GM21526 (cell line): ENCODE results near the gene PDCD4.
A peak's percentile ranks its signal among the peaks of the same experiment; 100 is the strongest.

Source experiments
- ATAC-seq: cut with Tn5 transposase; IDR thresholded peaks from one replicate; pipeline ENCODE4 v1.9.1; 2021; ENCODE audit warnings: moderate library complexity; ENCODE audit not compliant: unreplicated experiment, low FRiP score

PDCD4 gene

DNA sequence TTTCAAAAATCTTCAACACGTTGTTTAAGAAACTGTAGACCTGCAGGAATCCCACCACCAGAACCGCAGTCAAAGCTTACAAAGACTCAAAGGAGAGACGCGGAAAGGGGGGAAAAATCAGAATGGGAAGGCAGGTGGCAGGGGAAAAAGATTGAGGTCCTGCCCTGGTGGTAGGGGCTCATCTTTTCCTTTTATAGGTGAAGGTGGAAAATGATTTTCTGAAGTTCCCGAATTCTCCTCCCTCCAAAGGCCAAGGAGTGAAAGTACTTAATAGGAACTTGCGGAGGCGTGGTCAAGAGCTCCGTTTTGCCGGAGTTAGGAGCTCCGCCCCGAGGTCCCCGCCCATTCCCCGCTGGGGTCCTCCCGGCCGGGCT, 46.5 kb downstream of the PDCD4 start:
- ATAC-seq: no peak

DNA sequence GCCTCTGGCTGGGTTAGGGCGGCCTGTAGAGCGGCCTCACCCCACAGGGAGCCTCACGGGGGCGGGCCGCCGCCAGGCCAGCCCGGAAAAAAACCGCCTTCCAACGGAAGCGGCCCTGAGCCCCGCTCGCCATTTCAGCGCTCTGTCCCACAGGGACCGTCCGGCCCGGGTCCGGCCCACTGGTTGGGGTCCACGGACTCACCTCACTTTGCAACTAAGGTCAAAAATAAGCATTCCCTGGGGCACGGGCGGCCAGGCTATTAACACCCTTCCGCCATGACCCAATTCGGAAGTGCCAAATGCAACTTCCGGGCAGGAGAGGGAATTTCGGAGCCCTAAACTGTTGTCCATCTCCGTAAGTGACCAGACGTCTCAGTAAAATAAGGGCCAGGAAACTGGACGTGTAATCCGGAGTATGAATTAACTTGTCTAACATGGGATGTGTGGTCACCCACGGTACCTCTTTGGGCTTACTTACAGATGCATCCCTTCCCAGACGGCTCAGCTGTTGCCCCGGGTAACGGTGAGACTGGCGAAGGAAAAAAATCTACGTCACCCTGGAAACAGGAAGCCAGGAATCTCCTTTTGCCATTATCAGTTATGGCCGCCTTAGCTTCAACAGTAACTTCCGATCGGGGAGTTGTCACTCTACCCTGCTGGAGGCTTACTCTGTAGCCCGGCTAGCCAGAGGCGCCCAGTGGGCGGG, 47.1 kb downstream of the PDCD4 start, which contains the start of gene BBIP1:
BBIP1 (minus strand) TSS at position 538 of the 706 bp plus-strand sequence. CDS start 1,023 bp downstream, outside the sequence.
- ATAC-seq: peak; percentile 51

DNA sequence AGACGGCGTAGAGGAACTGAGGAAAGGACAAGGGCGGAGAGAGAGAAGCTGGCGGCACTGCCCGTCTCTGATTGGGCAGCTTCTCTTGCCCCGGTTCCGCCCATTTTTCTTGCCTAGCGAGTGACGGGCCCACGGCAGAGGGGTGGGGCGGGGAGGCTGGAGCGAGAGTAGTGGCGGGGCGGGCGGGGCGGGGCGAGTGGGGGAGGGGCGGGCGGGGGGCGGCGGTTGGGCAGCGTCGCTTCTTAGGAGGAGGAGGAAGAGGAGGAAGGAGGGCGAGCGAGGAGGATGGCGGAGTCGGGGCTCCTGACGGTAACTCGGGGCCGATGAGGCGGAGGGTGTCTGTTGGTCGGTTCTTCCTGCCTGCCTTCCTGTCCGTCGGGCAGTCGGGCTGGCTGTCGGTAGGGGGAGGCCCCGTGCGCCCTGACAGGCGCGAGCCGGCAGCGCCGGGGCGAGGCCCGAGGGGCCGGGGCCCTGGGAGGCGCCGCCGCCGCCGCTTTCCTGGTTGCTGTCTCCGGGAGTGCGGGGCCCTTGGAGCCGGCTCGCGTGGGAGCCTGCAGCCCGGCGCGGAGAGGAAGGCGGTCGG, 47.7 kb downstream of the PDCD4 start, which contains the start of gene SHOC2:
SHOC2 (plus strand) TSS at position 256 of the 583 bp plus-strand sequence. CDS start 44,755 bp downstream, outside the sequence.
- peak; percentile 85 for ATAC-seq

DNA sequence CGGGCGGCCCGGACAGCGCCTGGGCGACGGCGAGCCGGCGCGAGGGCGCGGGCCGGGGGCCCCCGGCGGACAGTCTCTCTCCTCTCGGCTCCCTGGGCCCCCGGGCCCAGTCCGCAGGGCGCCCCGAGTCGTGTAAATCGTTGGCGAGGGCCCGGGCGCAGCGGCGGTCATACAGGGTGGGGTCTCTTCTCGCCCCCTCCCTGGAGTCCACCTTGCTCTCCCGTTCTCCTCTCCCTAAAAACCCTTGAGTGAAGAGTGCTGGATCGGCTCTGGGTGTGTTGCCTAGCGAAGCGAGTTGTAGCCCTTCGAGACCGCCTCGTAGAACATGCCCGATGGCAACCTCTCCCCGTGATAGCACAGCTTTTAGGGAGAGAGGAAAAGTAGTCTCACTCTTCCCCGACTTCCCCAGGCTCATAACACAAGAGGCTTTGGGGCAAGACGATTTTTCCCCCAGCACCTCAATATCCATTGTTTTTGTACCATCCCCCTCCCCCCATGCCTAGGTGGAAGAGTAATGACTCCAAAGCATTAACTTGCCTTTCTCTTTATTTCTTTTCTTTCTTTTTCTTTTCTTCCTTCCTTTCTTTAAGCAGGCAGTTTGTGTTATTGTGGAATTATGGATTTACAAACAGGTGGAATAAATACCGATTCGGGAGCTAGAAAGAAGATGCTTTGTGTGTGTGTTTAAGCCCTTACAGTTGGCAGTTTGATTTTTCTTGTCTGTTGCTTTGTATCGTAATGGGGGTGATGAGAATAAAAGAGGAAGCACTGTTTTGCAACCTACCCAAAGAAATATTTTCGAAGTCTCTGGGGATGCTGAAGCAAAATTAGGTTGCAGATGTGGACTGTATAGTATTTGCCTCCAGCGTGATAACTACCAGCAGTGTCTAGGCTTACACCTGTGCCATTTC, 48.5 kb downstream of the PDCD4 start:
- ATAC-seq: peak; percentile 36

DNA sequence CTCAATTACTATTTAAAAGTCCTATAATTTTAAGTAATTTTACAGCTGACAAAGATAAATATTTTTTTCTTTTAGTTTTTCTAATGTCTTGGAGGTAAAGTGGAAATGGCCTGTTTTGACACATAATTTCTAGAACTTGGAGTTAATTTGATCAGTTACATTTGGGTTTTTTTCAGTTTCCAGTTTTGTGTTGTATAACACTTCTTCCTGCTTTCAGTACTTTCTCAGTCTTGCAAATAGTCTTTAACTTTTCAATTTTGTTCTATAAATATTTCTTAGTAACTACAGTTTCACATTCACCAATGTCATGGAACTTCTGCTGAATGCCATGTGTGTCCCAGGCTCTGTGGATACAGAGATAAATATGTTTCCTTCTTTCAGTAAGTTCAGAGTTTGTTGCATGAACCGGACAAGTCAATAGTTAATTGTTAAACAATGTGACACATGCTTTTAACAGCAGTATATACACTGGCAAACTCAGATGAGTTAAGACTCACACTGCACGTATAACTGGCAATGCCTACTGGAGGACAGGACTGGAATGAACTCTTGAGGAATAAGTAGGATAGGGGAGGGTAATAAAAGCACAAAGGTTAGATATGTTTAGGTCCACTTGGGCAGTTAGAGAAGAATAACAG, 52.2 kb downstream of the PDCD4 start:
- ATAC-seq: no peak

DNA sequence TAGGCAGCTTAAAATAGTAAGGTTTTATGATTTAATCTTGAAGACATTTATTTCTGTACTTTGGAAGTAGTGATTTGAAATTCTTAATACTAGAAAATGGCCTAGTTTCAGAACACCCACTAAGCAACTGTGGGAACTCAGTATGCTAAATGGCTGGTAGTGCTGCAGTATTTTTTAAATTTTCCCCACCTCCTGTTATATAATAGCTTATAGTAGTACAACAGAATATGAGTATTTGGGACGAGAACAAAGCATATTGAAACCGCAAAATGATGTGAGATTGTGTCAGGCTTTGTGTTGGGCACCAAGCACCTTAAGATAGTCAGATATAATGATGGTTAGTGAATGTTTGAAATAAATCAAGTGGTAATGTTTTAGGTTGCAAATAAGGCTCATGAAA, 55.7 kb downstream of the PDCD4 start:
- no peak for ATAC-seq

DNA sequence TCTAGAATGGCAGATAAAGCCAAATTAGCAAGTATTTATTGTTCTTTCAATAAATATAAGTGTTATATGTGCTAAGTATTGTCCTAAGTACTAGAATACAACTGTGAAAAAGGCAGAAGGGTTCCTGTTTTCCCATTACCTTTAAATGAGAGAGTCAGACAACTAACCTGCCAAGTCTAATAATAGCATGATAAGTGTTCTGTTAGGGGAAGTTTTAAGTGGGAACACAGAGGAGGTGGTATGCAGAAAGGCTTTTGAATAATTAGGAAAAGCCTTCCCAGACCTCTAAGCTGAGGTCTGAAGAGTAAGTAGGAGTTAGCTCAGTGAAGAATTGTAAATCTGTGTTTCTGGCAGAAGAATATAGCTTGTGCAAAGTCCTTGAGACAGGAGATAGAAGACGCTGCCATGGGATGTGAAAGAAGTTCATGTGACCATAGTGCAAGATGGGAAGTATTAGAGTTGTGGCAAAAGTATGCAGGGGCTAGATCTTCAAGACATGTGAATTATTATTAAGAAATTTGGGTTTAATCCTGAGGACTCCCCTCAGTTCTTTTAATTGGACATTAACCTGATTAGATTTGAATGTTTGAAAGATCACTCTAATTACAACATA, 60.1 kb downstream of the PDCD4 start:
- ATAC-seq: no peak

DNA sequence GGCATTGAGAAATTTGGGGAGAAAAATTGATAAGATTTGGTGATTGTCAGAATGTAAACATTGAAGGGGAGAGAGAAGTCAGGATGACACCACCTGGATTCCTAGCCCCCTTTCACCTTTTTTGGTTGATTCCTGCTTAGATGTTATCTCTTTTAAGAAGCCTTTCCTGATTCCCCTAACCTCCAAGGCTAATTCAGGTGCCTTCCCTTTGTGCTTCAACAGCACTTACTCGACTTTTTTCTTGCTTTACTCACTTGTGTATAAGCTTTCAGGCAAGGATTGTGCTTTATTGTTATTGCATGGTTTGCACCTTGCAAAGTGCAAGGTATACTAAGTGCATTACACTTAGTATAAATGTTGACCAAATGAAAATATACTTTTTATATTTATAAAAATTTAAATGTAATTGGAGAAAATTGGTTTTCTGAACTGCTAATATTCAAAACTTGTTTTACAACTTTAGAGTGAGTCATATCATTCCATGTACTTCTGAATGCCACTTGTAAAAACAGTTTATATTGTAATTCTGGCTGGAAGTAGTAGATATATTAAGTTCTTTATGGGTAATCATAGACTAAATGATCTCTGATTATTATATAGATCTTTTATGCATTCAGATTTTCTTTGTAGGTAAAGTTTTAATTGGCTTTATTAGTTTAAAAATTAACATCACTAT, 60.9 kb downstream of the PDCD4 start:
- no peak for ATAC-seq

DNA sequence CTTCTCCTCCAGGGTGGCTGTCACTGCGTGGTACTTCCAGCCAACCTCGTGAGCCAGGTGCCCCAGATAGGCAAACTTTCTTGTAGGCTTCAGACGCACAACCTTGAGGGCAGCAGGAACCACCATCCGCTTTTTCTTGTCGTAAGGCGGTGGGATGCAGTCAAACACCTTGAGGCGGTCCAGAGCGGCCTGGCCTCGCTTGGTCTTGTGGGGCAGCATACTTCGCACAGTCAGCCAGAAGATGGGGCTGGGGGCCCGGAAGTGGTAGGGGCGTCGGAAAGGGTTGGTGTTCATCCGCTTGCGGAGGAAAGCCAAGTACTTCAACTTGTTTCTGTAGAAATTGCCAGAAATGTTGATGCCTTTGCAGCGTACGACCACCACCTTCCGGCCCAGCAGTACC, 65.0 kb downstream of the PDCD4 start:
- no peak for ATAC-seq

DNA sequence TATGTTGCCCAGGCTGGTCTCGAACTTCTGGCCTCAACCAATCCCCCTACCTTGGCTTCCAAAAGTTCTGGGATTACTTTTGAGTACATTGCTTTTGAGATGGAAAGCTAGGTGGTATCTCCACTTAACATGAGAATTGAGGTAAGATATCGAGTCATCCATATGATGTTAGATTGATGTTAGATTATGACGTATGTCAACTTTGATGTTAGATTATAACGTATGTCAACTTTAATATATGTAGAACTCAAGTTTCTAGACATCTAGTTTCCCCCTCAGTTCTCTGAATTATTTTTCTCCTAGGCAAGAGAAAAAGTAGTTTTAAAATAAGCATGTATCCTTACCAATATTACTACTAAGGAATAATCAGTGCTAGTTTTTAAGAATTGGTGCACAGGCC, 67.7 kb downstream of the PDCD4 start:
- ATAC-seq: no peak

DNA sequence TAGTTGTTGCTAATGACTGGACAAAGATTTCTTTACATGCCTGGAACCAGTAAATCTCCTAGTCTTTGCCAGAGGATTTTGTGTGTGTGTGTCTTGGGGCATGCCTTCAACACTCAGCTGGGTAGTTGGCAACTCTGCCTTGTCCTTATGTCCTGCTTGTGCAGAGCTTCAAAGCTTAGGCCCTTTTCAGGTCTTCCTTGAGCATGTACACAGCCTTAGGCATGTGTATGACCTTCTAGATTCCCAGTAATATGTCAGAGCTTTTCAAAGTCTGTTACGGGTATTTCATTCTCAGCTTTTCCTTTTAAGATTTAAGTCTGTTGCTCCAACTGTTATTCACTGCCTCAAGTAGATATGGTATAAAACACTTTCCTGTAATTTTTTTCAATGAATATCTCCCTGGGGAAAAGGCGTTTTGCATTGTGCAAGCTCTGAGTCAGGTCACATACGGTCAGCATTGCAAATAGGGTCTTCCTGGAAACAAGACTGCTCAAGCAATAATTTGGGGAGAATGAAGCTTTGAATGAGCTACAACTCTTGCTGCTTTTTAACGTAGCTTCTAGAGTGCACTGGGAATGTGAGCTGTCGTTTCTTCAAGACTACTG, 73.2 kb downstream of the PDCD4 start:
- ATAC-seq: no peak

DNA sequence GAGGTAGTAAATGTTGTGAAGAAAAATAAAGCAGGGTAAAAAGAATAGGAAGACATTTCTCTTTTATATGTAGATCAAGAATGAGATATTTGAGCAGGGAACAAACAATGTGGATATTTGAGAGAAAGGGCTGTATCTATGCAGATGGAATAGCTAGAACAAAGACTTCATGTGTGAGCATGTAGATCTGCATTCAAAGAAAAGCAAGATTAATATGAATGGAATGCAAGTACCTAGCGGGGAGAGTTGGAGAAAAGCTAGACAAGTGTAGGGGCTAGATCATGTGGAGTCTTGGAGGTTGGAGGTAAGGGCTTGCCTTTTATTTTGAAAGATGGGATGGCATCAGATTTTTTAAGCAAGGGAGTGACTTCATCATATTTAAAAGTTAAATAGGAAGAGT, 74.8 kb downstream of the PDCD4 start:
- no peak for ATAC-seq

DNA sequence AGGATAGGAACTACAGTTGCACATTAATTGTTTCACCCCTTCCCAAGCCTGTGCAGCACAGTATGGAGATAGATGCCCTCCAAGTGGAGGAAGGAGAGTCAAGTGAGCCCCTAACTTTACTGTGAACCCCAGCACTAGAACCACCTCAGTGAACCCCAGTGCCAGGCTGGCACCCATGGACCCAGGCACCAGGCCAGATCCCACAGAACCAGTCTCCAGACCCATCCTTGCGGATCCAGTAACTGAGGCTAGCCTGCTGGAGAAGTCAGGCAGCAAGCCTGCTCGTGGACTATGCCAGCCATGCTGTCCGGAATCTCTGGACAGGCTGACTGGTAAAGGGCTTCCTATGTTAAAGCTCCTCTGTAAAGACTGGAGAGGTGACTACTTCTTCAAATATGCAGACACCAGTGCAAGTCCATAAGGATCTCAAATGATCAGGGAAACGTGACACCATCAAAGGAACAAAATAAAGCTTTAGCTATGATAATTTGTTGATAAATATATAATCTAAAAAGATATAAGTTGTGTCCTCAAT, 75.4 kb downstream of the PDCD4 start:
- no peak for ATAC-seq
